ENCODE data around the gene TRPM3. TPM values are rescaled to one million over a fixed set of nuclear protein-coding genes. Genes with fewer than 3 reads are reported as not detected.

TRPM3 gene
- total RNA-seq, 1 donor from 2014 or later = 0.15 TPM

GRCh38 chr9:70496244-70496643 lies 625.2 kb downstream of the TRPM3 start:
- peaks cover 38% of the 10 kb centered on the region for H3K4me1 ChIP-seq
- no peaks in the 10 kb centered on the region for H3K27me3 ChIP-seq (ENCODE audit: low read depth)
- intact Hi-C loops (cut with DNase I) = no loop called here
- no peaks in the 10 kb centered on the region for H3K36me3 ChIP-seq
- TF ChIP-seq CTCF (IDR thresholded peaks at IDR 0.05) = no peak
- DNase-seq (no peak), ATAC-seq (no peak)
- H3K27ac ChIP-seq = no peak overlapping the region
- no peak overlapping the region for H3K4me3 ChIP-seq
- H3K9me3 ChIP-seq = no peaks in the 10 kb centered on the region

DNA sequence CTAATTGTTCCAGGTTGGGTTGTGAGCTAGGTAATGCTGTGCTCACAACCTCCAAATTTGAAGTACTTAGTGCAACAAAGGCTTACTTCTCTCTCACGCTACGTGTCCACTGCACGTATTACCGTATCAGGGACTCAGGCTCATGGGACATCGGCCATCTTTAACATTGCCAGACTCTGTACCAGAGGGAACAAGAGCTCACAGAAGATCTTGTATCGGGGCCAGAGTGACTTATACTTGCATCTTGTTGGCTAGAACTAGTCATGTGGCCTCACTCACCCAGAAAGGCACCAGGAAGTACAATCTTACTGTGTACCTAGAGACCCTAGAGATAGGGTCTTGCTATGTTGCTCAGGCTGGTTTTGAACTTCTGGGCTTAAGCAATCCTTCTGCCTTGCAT lies 625.9 kb downstream of the TRPM3 start:
- DNase-seq (no peak), ATAC-seq (peak in 1 of 2 donors; percentile 31)
- TF ChIP-seq CTCF (IDR thresholded peaks at IDR 0.05) = no peak
- Histone ChIP-seq H3K9me3 (no peaks in the 10 kb centered on the region), H3K4me1 (peaks cover 35% of the 10 kb centered on the region), H3K27me3 (ENCODE audit: low read depth) (no peaks in the 10 kb centered on the region), H3K4me3 (no peak overlapping the region), H3K27ac (no peak overlapping the region), H3K36me3 (no peaks in the 10 kb centered on the region)
- intact Hi-C loops (cut with DNase I) = no loop called here

- intact Hi-C loops (cut with DNase I) = no loop called here
- Histone ChIP-seq H3K4me1 (peaks cover 35% of the 10 kb centered on the region), H3K27ac (no peak overlapping the region), H3K4me3 (no peak overlapping the region), H3K9me3 (no peaks in the 10 kb centered on the region), H3K27me3 (ENCODE audit: low read depth) (no peaks in the 10 kb centered on the region), H3K36me3 (no peaks in the 10 kb centered on the region)
- TF ChIP-seq CTCF (IDR thresholded peaks at IDR 0.05) = no peak
- ATAC-seq (no peak), DNase-seq (no peak)
These were observed 627.2 kb downstream of the TRPM3 start for GRCh38 chr9:70494221-70494620.

DNA sequence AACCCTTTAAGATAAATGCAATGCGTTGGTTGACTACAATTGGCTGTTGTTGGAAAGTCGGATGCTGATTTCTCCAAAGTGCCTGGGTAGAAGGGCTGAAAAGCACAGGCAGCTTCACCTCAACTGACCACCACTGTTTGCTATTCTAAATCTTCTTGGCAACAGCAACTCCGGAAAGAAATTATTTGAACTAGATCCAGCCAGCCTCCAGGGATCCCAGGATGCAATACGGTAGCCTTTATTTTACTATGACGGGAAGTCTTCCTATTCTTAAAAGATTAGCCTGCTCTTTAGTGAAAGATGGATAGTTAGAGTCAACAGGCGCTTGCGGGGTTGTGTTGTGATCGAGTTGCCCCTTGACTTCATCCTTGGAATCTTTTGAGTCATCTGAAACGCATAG lies 628.4 kb downstream of the TRPM3 start:
- Histone ChIP-seq H3K4me1 (peaks cover 43% of the 10 kb centered on the region), H3K27ac (no peak overlapping the region), H3K27me3 (ENCODE audit: low read depth) (no peaks in the 10 kb centered on the region), H3K36me3 (no peaks in the 10 kb centered on the region), H3K9me3 (no peaks in the 10 kb centered on the region), H3K4me3 (no peak overlapping the region)
- DNase-seq (no peak), ATAC-seq (no peak)
- TF ChIP-seq CTCF (IDR thresholded peaks at IDR 0.05) = no peak
- intact Hi-C loops (cut with DNase I) = no loop called here

DNA sequence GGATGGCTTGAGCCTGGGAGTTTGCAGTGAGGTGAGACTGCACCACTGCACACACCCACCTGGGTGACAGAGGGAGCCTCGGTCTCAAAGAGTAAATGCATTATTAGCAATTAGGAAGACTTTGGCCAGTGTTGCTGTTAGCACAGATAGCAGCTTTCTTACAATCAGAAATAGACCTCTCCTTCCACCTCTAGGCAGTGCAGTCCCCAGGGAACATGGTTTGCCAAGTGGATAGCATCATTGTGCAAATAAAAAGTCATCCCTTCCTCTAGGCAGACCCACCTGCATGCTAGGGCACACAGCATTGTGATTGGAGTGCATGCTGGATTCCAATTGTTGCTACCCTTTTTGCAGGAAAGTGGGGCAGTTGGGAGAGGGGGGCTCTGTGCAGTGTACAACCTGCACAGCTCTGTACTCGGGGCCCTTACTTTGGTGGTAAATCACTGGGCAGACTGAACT lies 629.1 kb downstream of the TRPM3 start:
- ATAC-seq = no peak
- Histone ChIP-seq H3K27ac (no peak overlapping the region), H3K4me1 (peaks cover 46% of the 10 kb centered on the region), H3K36me3 (no peaks in the 10 kb centered on the region), H3K27me3 (ENCODE audit: low read depth) (no peaks in the 10 kb centered on the region), H3K4me3 (no peak overlapping the region), H3K9me3 (no peaks in the 10 kb centered on the region)
- no peak for DNase-seq
- no peak for TF ChIP-seq CTCF (IDR thresholded peaks at IDR 0.05)
- intact Hi-C loops (cut with DNase I) = no loop called here
